ENCODE results near the gene GCSH.
A peak's percentile ranks its signal among the peaks of the same experiment; 100 is the strongest.

GCSH gene

DNA sequence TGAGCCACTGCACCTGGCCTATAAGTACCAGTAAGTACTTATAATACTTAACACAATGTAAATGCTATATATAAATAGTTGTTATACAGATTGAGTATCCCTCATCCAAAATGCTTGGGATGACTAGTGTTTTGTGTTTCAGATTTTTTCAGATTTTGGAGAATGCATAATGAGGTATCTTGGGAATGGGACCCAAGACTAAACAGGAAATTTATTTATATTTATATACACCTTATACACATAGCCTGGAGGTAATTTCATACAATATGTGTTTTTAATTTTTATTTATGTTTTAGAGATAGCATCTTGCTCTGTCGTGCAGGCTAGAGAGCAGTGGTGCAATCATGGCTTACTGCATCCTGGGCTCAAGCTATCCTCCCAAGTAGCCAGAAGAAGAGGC is 9.8 kb upstream of the GCSH start:
- DNase-seq (ENCODE audit: extremely low read depth in 1 of 2, low read depth in 1 of 2), result no peak

DNA sequence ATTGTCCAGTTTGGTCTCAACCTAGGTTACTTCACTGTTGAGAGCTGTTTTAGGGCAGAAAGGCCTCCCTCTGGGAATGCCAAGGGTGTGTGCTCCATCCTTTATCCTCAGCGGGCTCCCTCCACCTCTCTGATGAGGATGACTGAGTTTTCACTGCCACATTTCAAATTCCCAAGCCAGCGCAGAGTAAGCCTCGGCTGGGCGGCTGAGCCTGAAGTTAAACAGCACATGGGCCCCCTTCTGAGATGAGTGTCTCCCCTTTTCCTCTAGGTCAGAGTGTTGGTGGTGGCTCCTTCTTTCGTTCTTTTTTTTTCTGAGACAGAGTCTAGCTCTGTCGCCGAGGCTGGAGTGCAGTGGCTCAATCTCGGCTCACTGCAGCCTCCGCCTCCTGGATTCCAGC is 5.5 kb upstream of the GCSH start:
- DNase-seq (ENCODE audit: extremely low read depth in 1 of 2, low read depth in 1 of 2), result no peak

DNA sequence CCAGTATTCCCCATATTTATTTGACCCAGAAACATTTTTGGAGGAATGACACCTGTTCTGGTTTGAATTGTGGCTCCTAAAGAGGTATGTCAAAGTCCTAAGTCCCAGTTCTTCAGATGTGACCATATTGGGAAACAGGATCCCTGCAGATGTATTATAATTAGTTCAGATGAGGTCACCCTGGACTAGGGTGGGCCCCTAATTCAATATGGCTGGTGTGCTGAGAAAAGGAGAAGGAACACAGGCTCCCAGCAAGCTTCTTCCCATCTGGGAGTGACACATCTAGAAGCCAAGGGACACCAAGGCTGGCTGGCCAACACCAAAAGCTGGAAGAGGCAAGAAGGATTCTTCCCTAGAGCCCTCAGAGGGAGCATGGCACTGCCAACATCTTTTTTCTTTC is 3.8 kb upstream of the GCSH start:
- no peak for DNase-seq (ENCODE audit: extremely low read depth in 1 of 2, low read depth in 1 of 2)

DNA sequence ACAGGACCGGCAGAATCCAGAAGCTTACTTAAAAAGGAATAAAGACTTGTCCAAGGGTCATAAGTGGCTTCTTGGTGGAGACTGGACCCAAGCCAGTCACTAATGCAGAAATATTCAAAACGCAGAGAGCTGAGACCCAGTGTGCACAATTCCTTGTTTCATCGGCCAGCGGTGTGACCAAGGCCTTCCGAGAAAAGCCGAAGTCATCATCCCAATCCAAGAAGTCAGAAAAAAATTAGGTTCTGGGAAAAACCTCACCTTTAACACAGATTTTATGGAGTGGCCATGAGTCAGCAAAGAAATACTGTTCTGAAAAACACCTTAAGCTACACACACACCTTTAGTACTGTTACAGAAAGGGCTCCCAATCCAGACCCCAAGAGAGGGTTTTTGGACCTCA is 1.0 kb upstream of the GCSH start:
- DNase-seq (ENCODE audit: extremely low read depth in 1 of 2, low read depth in 1 of 2), result no peak

DNA sequence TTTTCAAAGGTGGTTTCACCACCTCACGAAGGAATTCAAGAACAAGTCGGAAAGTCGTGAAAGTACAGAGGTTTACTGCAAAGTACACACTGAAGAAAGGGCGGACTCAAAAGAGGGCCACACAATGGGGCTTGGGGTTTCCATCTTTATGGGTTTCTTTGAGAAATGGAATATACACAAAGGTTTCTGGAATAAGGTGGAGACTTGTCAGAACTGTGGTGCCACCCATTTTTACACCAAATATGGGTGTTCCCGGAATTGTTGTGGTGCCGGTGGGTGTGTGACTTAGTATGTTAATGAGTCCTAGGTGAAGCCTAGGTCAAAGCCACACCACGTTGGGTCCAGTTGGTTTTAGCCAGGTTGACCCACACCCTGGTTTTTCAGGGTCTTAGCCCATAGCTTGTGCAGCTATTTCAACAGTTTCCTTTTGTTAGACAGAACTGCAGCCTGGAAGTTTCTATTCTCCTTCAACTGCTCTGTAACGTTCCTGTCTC is 567 bp upstream of the GCSH start:
- no peak for DNase-seq (ENCODE audit: extremely low read depth in 1 of 2, low read depth in 1 of 2)

DNA sequence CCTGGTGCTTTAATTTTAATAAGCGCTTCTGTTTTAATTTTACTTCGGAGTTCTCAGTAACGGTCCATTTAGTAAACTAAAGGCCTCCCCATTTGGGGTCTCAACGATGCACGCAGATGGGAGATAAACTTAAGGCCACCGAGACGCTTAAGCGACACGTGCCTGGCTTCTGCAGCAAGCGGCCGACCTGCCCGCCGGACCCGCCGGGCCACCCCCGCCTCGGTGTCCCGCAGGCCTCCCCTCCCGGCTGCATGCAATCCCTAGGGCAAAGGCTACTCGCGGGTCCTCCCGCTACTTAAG is 592 bp downstream of the GCSH start:
- no peak for DNase-seq (ENCODE audit: extremely low read depth in 1 of 2, low read depth in 1 of 2)

DNA sequence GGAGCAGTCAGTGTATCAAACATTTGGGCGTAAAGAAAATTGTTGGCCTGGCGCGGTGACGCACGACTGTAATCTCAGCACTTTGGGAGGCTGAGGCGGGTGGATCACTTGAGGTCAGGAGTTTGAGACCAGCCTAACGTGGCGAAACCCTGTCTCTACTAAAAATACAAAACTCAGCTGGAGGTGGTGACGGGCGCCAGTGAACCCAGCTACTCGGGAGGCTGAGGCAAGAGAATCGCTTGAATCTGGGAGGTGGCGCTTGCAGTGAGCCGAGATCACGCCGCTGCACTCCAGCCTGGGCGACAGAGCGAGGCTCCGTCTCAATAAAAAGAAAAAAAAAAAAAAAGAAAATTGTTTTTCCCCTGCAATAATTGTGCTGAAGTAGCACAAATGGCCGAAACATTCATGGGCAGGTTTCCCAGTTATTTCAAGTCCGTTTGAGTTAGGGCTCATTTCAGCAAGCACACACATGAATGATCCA is 1.4 kb downstream of the GCSH start:
- DNase-seq (ENCODE audit: extremely low read depth in 1 of 2, low read depth in 1 of 2), result no peak

DNA sequence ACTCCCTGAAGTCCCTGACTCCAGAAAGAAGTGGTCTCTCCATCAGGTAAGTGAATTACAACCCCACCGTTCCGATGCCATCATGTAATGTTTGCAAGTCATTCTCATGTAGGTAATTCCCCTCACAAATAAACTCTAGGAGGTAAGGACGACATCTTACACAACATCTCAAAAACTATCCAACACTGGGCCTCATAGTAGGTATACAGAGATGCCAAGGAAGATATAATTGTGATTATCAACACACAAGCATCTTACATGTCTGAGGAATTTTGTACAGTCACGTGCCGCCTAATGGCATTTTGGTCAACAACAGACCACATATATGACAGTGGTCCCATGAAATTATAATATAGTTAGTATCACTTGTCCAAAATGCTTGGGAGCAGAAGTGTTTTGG is 7.4 kb downstream of the GCSH start:
- DNase-seq (ENCODE audit: extremely low read depth in 1 of 2, low read depth in 1 of 2), result no peak

DNA sequence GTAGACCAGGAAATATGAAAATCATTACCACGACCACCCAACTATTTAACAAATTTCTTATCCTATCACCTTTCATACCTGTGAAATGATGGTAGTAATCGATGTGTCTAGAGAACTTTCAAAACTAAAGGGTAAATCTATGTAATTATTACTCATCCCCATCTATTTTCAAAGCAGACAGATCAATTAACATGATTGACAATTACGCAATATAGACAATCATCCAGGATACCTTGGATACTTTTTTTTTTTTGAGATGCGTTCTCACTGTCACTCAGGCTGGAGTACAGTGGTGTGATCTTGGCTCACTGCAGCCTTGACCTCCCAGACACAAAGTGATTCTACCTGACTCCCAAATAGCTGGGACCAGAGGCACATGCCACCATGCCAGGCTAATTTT is 15.2 kb downstream of the GCSH start:
- DNase-seq (ENCODE audit: extremely low read depth in 1 of 2, low read depth in 1 of 2), result no peak

DNA sequence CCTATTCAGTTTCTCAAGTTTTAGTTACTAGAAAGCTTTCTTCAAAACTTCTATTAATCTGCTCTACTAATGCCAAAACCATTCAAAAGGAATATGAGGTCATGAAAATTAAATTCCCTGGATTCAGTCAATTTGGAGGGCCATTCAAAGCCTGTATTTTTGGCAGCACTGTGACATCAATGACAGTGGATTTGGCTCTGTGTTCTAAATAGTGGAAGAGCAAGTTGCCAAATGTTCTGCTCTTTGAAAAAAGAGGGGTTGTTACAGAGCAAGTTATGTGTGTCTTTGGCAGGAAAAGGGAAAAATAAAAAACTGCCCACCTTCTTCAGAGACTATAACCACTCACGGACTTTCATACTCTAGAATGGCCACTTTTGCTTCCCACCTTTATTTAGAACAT is 16.0 kb downstream of the GCSH start:
- no peak for DNase-seq (ENCODE audit: extremely low read depth in 1 of 2, low read depth in 1 of 2)

DNA sequence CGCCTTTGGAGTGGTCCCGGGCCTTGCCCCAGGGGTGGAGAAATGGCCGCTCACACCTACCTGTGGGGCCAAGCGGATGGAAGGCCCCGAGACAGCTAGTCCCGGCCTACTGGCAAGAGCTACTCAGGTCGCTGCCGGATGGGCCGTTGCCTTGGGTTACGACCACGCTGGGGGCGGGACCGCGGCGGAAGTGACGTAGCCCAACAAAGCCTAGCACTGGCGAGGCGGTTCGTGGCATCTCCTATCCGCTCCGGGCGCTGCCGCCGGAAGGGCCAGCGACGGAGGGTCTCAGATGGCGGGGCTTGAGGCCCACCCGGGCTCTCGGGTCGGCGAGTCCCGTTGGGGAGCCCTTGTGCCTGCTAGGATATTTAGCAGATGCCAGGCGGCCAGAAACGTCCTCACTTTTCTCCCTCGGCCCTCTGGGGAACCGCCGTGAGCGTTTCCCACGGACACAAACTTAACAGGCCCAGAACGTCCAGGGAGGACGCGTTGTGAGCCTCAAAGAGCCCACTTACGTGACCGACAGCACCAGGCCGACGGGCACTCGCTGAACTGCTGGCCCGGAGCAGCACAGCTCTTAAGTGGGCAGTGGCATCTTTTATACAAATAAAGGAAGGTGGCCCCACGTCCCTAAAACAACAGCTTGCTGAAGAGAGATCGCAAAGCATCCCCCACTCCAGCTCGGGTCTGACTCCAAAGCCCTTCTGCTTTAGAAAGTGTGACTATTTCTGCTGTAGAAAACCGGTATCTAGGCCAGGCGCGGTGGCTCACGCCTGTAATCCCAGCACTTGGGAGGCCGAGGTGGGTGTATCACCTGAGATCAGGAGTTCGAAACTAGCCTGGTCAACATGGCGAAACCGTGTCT is 18.9 kb downstream of the GCSH start, which contains the start of gene C16orf46:
Gene C16orf46, minus strand, starts transcription at position 163 of the 865 bp plus-strand sequence. CDS start 13,283 bp downstream, outside the sequence.
- peak; percentile 95 to 96 for DNase-seq (ENCODE audit: extremely low read depth in 1 of 2, low read depth in 1 of 2)

DNA sequence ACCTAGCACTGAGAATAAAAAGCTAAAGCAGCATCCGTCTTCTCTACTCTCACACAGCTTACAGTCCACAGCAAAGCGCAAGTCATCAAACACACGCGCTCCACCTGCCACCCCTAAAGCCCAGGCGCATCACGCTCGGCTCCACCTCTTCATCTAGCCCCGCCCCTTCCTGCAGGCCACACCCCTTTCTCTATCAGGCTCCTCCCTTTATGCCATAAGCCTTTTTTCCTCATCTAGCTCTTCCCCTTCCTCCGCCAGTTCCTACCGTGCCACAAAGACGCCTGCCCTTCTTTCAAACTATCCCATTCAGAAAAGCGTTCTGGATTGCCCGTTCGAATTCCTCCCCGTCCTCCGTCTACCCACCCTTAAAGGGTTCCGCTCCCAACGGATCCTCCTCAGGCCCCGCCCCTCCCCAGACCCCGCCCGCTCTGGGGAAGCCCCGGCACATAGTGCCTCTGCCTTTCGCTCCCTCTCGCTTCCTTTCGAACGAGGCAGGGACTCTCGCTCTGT is 19.6 kb downstream of the GCSH start:
- DNase-seq (ENCODE audit: extremely low read depth in 1 of 2, low read depth in 1 of 2), result peak; percentile 59 to 73

DNA sequence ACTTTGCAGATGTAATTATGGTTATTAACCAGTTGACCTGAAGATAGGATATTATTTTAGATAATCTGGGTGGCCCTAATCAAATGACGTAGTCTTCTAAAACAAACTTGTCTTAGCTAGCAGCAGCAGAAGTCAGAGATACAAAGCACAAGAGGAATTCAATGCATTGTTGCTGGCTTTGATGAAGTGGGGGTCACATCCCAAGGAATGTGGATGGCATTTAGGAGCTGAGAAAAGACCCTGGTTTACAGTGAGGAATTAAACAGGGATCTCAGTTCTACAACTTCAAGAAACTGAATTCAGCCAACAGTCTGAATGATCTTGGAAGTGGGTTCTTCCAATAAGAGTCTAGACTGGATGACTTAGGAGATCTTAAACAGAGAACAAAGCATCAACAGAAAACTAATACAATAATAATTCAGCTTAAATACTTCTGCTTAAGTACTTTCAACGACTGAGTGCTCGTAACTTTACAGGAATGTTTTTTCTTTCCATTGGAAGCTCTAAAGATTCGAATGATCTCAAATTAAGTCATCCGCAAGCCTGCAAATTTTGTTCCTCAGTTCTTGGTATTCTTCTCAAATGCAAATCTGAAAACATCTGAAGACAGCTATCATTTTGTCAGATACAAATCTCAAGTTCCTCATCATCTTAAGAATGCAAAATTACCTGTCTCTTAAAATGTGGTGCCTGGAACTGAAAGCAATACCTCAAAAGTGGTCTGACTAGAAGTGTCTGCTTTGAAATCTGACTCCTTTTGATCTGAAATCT is 22.4 kb downstream of the GCSH start:
- DNase-seq (ENCODE audit: extremely low read depth in 1 of 2, low read depth in 1 of 2), result no peak

DNA sequence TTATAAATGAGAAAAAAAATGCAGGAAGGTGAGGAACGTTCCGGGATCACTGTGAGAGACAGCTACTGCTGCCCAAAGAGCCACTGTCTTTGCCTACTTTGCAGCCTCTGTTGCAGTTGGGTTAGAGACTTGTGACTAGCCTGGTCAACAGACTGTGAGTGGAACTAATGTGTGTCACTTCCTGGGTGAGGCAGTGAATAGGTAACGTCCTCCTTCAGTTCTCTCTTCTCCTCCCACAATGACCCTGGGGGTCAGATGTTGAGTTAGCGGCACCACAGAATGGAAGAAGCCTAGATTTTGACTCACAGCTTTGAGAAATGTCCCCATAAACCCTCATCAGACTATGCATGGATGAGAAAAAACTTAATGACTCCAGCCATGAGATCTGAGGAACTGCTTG is 24.4 kb downstream of the GCSH start:
- no peak for DNase-seq (ENCODE audit: extremely low read depth in 1 of 2, low read depth in 1 of 2)

DNA sequence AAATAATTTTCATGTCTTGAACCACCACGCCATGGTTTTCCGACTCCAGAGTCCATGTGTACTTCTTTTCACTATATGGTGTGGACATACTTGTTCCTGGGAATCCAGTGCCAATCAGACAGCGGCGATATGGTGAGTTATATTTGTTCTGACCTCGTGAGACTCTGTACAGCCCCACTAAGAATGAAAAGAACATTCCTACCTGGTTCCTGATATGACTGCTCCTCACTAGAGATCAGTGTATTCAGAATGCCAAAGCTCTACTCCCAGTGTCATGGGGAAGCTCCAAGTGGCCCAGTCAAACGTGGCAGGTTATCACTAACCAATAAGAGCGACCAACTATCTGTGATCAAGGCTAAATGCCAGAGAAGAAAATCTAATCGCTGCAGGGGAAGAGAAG is 25.2 kb downstream of the GCSH start:
- no peak for DNase-seq (ENCODE audit: extremely low read depth in 1 of 2, low read depth in 1 of 2)

DNA sequence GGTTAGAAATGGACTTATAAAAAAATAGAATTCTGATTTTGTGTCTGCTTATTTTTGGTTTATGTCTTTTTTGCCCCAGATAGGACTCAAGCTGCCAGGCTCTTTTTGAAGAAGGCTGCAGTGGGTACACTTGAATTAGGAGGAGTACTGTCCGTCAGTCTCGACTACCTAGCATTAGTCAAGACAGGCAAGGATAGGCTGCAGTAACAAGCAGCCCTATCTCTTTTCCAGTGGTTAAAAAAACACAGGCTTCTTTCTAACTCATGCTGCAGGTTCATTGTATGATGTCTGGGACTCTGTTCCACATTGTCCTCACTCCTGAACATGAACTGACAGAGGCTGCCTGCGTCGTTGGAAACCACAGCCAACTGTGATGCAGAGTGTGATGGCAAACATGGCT is 27.1 kb downstream of the GCSH start:
- no peak for DNase-seq (ENCODE audit: extremely low read depth in 1 of 2, low read depth in 1 of 2)

DNA sequence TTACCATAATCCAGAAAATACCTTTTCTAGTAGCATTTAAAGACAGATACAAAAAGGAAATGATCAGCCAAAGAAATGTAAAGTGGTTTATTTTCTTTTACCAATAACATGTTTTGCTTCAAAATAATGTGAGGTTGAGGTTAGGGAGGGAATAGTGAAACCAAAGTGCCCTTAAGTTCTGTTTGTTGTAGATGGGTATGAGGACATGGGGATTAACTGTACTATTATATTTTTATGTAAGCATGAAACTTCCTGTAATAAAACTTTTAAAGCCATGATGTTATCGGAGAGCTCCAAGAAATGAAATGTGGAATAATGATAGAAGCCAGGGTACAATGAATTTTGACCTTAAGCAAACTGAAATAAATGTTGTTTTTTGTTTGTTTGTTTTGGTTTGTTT is 29.0 kb downstream of the GCSH start:
- DNase-seq (ENCODE audit: extremely low read depth in 1 of 2, low read depth in 1 of 2), result no peak

DNA sequence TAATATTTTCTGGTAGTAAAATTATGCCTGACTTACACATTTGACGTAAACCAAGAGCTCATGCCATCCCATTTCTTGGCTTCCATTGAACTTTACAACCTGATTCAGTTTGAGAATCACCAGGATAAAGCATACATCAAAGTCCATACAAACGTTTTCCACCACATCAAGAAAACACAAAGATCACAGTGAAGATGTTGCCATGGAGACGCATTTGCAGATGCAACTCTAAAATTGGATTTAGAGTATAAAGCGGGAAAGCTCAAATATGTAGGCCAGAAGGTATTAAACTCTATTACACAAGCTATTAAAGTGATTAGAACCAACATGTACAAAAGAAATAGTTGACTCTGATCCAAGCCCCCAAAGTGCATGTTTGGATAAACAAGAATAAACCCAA is 29.5 kb downstream of the GCSH start:
- no peak for DNase-seq (ENCODE audit: extremely low read depth in 1 of 2, low read depth in 1 of 2)

DNA sequence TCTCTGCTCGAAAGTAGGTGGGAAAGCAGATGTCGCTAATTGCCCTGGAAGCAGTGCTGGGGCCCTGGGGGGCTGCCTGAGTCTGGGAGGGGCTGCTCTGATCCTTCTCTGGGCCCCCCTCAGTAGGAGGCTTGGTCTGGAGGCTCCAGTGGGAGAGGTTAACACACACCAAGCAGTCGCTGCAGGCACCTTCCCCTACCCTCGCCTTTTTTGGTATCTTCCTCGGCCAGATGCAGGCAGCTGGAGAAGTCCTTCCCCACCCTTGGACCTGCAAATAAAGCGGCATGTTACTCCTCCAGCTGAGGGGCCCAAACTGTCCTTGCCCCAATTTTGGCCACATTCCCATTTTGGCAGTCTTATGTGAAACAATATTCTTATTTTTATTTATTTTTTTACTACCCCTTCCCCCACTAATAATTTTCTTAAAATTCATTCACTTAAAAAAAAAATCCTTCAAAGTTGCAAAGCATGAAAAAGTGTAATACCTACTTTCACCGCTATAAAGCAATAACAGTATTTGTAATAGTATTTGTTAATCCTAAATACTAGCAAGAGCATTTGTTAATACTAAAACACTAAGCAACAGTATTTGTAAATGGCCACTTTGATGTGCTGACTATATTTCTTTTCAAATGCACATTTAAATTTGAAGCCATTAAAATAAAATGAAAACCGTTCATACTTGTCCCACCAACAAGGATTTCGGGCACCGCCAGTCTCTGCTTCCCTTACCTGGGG is 34.2 kb downstream of the GCSH start:
- no peak for DNase-seq (ENCODE audit: extremely low read depth in 1 of 2, low read depth in 1 of 2)

DNA sequence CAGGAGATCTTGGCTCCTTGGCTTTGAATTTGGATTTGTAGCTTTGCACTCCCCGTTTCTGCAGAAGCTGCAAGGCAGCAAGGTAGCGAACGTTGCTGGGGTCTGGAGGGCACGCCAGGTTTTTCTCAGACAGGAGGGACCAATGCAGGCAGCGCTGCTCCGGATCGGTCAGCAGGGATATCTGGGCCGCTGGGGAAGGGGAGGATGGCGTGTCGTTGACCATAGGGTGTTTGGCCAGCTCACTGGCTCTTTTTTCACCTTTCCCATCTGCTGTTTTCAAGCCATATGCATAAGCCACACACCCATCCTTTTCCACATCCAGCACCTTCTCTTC is 34.9 kb downstream of the GCSH start:
- DNase-seq (ENCODE audit: extremely low read depth in 1 of 2, low read depth in 1 of 2), result no peak

DNA sequence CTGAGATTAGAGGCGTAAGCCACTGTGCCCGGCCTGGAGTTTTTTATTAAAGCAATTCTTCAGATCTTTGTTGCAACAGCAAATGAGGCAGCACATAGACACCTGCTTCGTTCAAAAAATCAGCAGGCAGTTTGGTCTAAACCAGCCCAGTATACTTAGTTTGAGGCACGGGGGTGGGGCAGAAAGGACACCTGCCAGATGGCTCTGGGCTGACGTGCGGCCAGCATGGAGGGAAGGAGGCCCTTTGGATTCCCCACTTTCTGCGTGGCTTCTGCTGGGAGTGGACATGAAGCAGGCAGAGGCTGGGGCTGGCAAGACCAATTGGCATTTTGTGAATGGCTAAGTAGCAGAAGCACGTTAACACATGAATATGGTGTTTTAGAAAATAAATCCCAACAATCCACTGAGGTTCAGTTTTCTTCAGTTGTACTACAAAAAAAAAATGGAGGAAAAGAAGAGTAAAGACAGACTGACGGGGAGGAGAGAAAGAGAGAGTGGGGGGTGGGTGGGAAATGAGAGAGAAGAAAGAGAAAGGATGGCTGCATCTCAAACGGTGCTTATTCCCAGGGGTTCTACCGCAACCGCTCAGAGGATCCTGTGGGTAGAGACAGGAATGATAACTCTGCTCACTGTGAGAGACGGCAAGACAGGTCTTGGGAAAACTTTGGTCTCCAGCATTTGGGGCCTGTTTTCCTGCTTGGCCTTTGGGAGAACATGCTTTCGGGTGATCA is 35.5 kb downstream of the GCSH start:
- no peak for DNase-seq (ENCODE audit: extremely low read depth in 1 of 2, low read depth in 1 of 2)

All from stimulated activated CD8-positive, alpha-beta memory T cell treated with anti-CD3 and anti-CD28 coated beads, Interleukin-7, amount 100 ng/mL, for 48 hours (primary cell).